H9 (cell line): Measurements from ENCODE around the gene PPFIA4. TPM values are rescaled to one million over a fixed set of nuclear protein-coding genes. Genes with fewer than 3 reads are reported as not detected.

Source experiments
- DNase-seq: peaks from one replicate; pipeline ENCODE4 v3.0.0-alpha.2; 2017
- H2AFZ ChIP-seq: one replicate; pipeline ENCODE4 v1.6.1; 2013; ENCODE audit warnings: mild to moderate bottlenecking, low read length, control low read depth, moderate library complexity
- H2AK5ac ChIP-seq: 2 replicates; pipeline ENCODE4 v1.6.1; 2013; ENCODE audit warnings: low read length, control low read depth, mixed read lengths; ENCODE audit not compliant: insufficient read length
- H2BK120ac ChIP-seq: one replicate; pipeline ENCODE4 v1.6.1; 2013; ENCODE audit warnings: low read depth, mild to moderate bottlenecking, low read length, control low read depth, inconsistent platforms; ENCODE audit not compliant: poor library complexity, severe bottlenecking
- H2BK12ac ChIP-seq: 2 replicates; pipeline ENCODE4 v1.6.1; 2013; ENCODE audit warnings: low read length, control low read depth, mixed read lengths, low read depth; ENCODE audit not compliant: insufficient read length
- H2BK15ac ChIP-seq: 2 replicates; pipeline ENCODE4 v1.6.1; 2013; ENCODE audit warnings: low read depth, low read length, control low read depth
- H2BK20ac ChIP-seq: one replicate; pipeline ENCODE4 v1.6.1; 2013; ENCODE audit warnings: low read depth, mild to moderate bottlenecking, low read length, control low read depth, inconsistent platforms; ENCODE audit not compliant: poor library complexity, severe bottlenecking
- H2BK5ac ChIP-seq: 2 replicates; pipeline ENCODE4 v1.6.1; 2013; ENCODE audit warnings: low read length, control low read depth, mixed read lengths; ENCODE audit not compliant: insufficient read length
- H3K14ac ChIP-seq: 2 replicates; pipeline ENCODE4 v1.6.1; 2013; ENCODE audit warnings: low read length, control low read depth; ENCODE audit not compliant: insufficient read depth
- H3K18ac ChIP-seq: 2 replicates; pipeline ENCODE4 v1.6.1; 2013; ENCODE audit warnings: low read depth, mild to moderate bottlenecking, mixed read lengths, low read length, control low read depth; ENCODE audit not compliant: insufficient read length
- H3K23ac ChIP-seq: 2 replicates; pipeline ENCODE4 v1.6.1; 2013; ENCODE audit warnings: low read length, control low read depth, mixed read lengths, low read depth; ENCODE audit not compliant: insufficient read length
- H3K23me2 ChIP-seq: 2 replicates; pipeline ENCODE4 v1.6.1; 2013; ENCODE audit warnings: low read depth, mild to moderate bottlenecking, mixed read lengths, low read length, control low read depth; ENCODE audit not compliant: insufficient read length, poor library complexity, severe bottlenecking
- H3K27ac ChIP-seq: 2 replicates; pipeline ENCODE4 v1.5.1; 2013; ENCODE audit warnings: low read length, control low read depth, mixed read lengths, low read depth; ENCODE audit not compliant: insufficient read length
- H3K27me3 ChIP-seq: 2 replicates; pipeline ENCODE4 v1.6.1; 2013; ENCODE audit warnings: low read length, control low read depth, inconsistent platforms; ENCODE audit not compliant: insufficient read depth
- H3K4ac ChIP-seq: 2 replicates; pipeline ENCODE4 v1.6.1; 2013; ENCODE audit warnings: low read depth, mild to moderate bottlenecking, control low read depth, inconsistent platforms, low read length, moderate library complexity
- H3K4me1 ChIP-seq: 2 replicates; pipeline ENCODE4 v1.6.1; 2013; ENCODE audit warnings: low read length, control low read depth, inconsistent platforms; ENCODE audit not compliant: insufficient read depth
- H3K4me2 ChIP-seq: 2 replicates; pipeline ENCODE4 v1.6.1; 2013; ENCODE audit warnings: low read length, control low read depth, mixed read lengths; ENCODE audit not compliant: insufficient read length, insufficient read depth
- H3K56ac ChIP-seq: 2 replicates; pipeline ENCODE4 v1.6.1; 2013; ENCODE audit warnings: low read depth, mild to moderate bottlenecking, mixed read lengths, low read length, control low read depth; ENCODE audit not compliant: insufficient read length
- H3K79me1 ChIP-seq: 2 replicates; pipeline ENCODE4 v1.6.1; 2013; ENCODE audit warnings: low read depth, mild to moderate bottlenecking, moderate library complexity, low read length, control low read depth, inconsistent platforms; ENCODE audit not compliant: insufficient read depth, poor library complexity, severe bottlenecking
- H3K79me2 ChIP-seq: 2 replicates; pipeline ENCODE4 v1.6.1; 2013; ENCODE audit warnings: low read length, control low read depth, inconsistent platforms; ENCODE audit not compliant: insufficient read depth
- H3K9ac ChIP-seq: 2 replicates; pipeline ENCODE4 v1.6.1; 2013; ENCODE audit warnings: low read length, control low read depth, mixed read lengths; ENCODE audit not compliant: insufficient read length; ENCODE audit errors: extremely low read depth
- H3K9me3 ChIP-seq: one replicate; pipeline ENCODE4 v1.6.1; 2013; ENCODE audit warnings: low read depth, low read length, inconsistent platforms; ENCODE audit not compliant: control insufficient read depth
- H3T11ph ChIP-seq: one replicate; pipeline ENCODE4 v1.6.1; 2013; ENCODE audit warnings: mild to moderate bottlenecking, low read length, control low read depth, inconsistent platforms
- H4K20me1 ChIP-seq: one replicate; pipeline ENCODE4 v1.6.1; 2013; ENCODE audit not compliant: control insufficient read depth, insufficient read length, insufficient read depth
- H4K5ac ChIP-seq: 2 replicates; pipeline ENCODE4 v1.6.1; 2013; ENCODE audit warnings: low read depth, mild to moderate bottlenecking, mixed read lengths, low read length, control low read depth; ENCODE audit not compliant: insufficient read length
- H4K8ac ChIP-seq: replicated peaks from 2 replicates; pipeline ENCODE4 v1.6.1; 2013; ENCODE audit warnings: low read length, control low read depth, mixed read lengths, low read depth; ENCODE audit not compliant: insufficient read length
- H4K91ac ChIP-seq: 2 replicates; pipeline ENCODE4 v1.6.1; 2013; ENCODE audit warnings: low read depth, mild to moderate bottlenecking, moderate library complexity, mixed read lengths, low read length, control low read depth; ENCODE audit not compliant: insufficient read length
- H3K27ac Mint-ChIP-seq, 3 experiments: 2 replicates in 2 of 3; 3 replicates in 1 of 3; pipeline ENCODE4 v1.8.0; 2020 to 2021; ENCODE audit warnings: mixed read lengths in 3 of 3, mild to moderate bottlenecking in 1 of 3, moderate library complexity in 1 of 3
- H3K27me3 Mint-ChIP-seq: 2 replicates; pipeline ENCODE4 v1.8.0; 2021; ENCODE audit warnings: low read depth, mild to moderate bottlenecking, moderate library complexity, mixed read lengths
- H3K36me3 Mint-ChIP-seq, 3 experiments: 2 replicates in 2 of 3; 3 replicates in 1 of 3; pipeline ENCODE4 v1.8.0; 2020 to 2021; ENCODE audit warnings: low read depth in 3 of 3, mixed read lengths in 3 of 3; ENCODE audit not compliant: insufficient read depth in 1 of 3
- H3K4me1 Mint-ChIP-seq, 2 experiments: 2 replicates each; pipeline ENCODE4 v1.8.0; 2020; ENCODE audit warnings: mixed read lengths in 2 of 2
- H3K4me3 Mint-ChIP-seq, 2 experiments: 2 replicates in 1 of 2; 3 replicates in 1 of 2; pipeline ENCODE4 v1.8.0; 2020 to 2021; ENCODE audit warnings: mild to moderate bottlenecking in 2 of 2, mixed read lengths in 2 of 2, moderate library complexity in 1 of 2
- H3K9me3 Mint-ChIP-seq, 2 experiments: 2 replicates in 1 of 2; 3 replicates in 1 of 2; pipeline ENCODE4 v1.8.0; 2020; ENCODE audit warnings: mild to moderate bottlenecking in 2 of 2, mixed read lengths in 2 of 2, moderate library complexity in 1 of 2
- CTCF ChIP-seq: fragments of 200-600 bp; sonication (generic); conservative IDR thresholded peaks from 3 replicates; pipeline ENCODE4 v1.8.0; 2021; ENCODE audit warnings: antibody characterized with exemption, mild to moderate bottlenecking
- WGBS: extraction: QIAGEN DNeasy Blood & Tissue Kit; methylation state at CpG from one replicate; pipeline ENCODE4 v1.1.7; 2013; ENCODE audit warnings: missing lambda C conversion rate, low lambda C conversion rate, mixed read lengths; ENCODE audit not compliant: insufficient read length; ENCODE audit errors: extremely low coverage; 5-methylcytosine and 5-hydroxymethylcytosine counted together
- total RNA-seq: library from RNA; stranded (reverse); gene quantifications from 2 replicates; pipeline ENCODE4 v1.2.1, GENCODE V29; 2021

Gene PPFIA4
- total RNA-seq, 1 experiment from 2014 or later: 3.9 TPM

DNA sequence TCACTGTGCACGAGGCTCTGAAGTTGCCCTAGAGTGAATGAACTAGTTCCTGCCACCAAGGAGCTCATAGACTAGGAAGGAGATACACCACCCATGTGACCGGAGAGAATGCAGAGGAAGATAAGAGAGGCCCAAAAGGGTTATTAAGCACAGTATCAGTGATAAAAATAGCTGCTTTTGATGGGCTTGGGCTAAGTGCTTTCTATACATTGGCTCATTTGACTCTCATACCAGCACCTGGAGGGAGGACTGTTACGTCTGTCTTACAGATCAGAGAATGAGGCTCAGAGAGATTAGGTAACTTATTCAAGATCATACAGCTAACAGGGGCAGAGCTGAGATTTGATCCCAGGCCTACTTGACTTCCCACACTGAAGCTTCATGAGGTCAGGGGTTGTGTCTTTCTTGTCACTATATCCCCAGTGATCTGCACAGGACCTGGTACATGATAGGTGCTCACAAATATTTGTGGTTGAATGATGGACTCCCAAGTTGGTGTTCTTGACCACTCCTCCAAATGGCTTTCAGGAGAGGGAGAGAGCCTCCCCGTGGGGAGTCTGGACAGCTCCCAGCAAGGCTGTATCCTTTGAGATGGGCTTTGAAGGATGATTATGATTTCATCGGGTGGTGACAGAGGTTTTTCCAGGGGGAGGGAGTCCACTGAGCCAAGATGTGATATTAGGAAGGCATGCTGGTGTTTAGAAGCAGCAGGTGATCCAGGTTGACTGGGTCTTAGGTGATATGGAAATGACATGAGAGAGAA, 14.4 kb downstream of the PPFIA4 start:
- Histone ChIP-seq H3K79me1 (no peaks in the 10 kb centered on the region), H3K4me2 (no peak overlapping the region), H2BK15ac (no peak overlapping the region), H2AFZ (no peak overlapping the region), H3K9me3 (no peaks in the 10 kb centered on the region), H3K23me2 (no peaks in the 10 kb centered on the region), H3K18ac (no peak overlapping the region), H3K27me3 (no peaks in the 10 kb centered on the region), H2BK12ac (no peak overlapping the region), H3K23ac (no peak overlapping the region), H3K79me2 (no peaks in the 10 kb centered on the region), H3K4ac (no peak overlapping the region), H4K20me1 (no peaks in the 10 kb centered on the region), H2AK5ac (no peak overlapping the region), H3K27ac (no peak overlapping the region), H3K9ac (no peak overlapping the region), H2BK5ac (no peak overlapping the region), H4K5ac (no peak overlapping the region), H2BK20ac (no peak overlapping the region), H3K14ac (no peak overlapping the region), H3T11ph (no peak overlapping the region), H3K56ac (no peak overlapping the region), H3K4me1 (peaks cover 6% of the 10 kb centered on the region; the same call in 1 of the 2 replicates), H4K91ac (no peak overlapping the region), H2BK120ac (no peak overlapping the region), H4K8ac (no peak overlapping the region)
- WGBS: no CpG with 5 or more reads among the region's 5 CpGs
- Mint-ChIP-seq H3K9me3 (no peaks in the 10 kb centered on the region), H3K27me3 (peaks cover 2% of the 10 kb centered on the region), H3K4me1 (peaks cover 24 to 36% of the 10 kb centered on the region in 2 experiments), H3K36me3 (peaks cover 1 to 30% (median 6%) of the 10 kb centered on the region in 3 experiments; a peak in 6 of 7 replicates), H3K27ac (peak overlapping the region in 1 of 3 experiments; percentile 34; a peak in 1 of 7 replicates), H3K4me3 (peak overlapping the region in 1 of 2 experiments; percentile 14; a peak in 1 of 5 replicates)
- TF ChIP-seq CTCF: no peak
- DNase-seq: no peak
